SJSA1 (cell line): ENCODE data around the gene GRM1. TPM values are rescaled to one million over a fixed set of nuclear protein-coding genes. Genes with fewer than 3 reads are reported as not detected.

Experiments
- DNase-seq, 2 experiments: peaks; one replicate each; pipeline ENCODE4 v3.0.0-alpha.2; 2015 to 2020; ENCODE audit warnings: low spot score in 2 of 2, low read depth in 1 of 2
- H3K27ac ChIP-seq: fragments of 250-450 bp; sonication (Bioruptor Pico); 2 replicates; pipeline ENCODE4 v1.5.1; 2020; ENCODE audit warnings: mild to moderate bottlenecking, moderate library complexity
- H3K27me3 ChIP-seq: fragments of 250-450 bp; sonication (Bioruptor Pico); replicated peaks from 2 replicates; pipeline ENCODE4 v1.5.1; 2020; ENCODE audit warnings: mild to moderate bottlenecking, moderate library complexity
- H3K36me3 ChIP-seq: fragments of 250-450 bp; sonication (Bioruptor Pico); 2 replicates; pipeline ENCODE4 v1.5.1; 2020; ENCODE audit warnings: mild to moderate bottlenecking
- H3K4me1 ChIP-seq: fragments of 250-450 bp; sonication (Bioruptor Pico); replicated peaks from 2 replicates; pipeline ENCODE4 v1.6.1; 2021; ENCODE audit warnings: mild to moderate bottlenecking
- H3K4me3 ChIP-seq: fragments of 250-450 bp; sonication (Bioruptor Pico); 2 replicates; pipeline ENCODE4 v1.5.1; 2020; ENCODE audit warnings: mild to moderate bottlenecking
- H3K9me3 ChIP-seq: fragments of 250-450 bp; sonication (Bioruptor Pico); replicated peaks from 2 replicates; pipeline ENCODE4 v1.5.1; 2020; ENCODE audit warnings: mild to moderate bottlenecking
- total RNA-seq: library from RNA; depleted of rRNA; stranded (reverse); fragments of >200 nt; shearing (Covaris generic); gene quantifications from 2 replicates; pipeline ENCODE4 v1.2.3, GENCODE V29; 2014

Gene GRM1
- total RNA-seq, 1 experiment from 2014 or later: not detected

GRCh38 chr6:146113084-146113623 is 84.3 kb downstream of the GRM1 start:
- H3K4me1 ChIP-seq: no peaks in the 10 kb centered on the region
- no peak overlapping the region for H3K4me3 ChIP-seq
- no peaks in the 10 kb centered on the region for H3K9me3 ChIP-seq
- H3K27me3 ChIP-seq: no peaks in the 10 kb centered on the region
- H3K27ac ChIP-seq: no peak overlapping the region
- no peaks in the 10 kb centered on the region for H3K36me3 ChIP-seq
- no peak for DNase-seq

GRCh38 chr6:146123616-146124015 is 94.8 kb downstream of the GRM1 start:
- Histone ChIP-seq H3K36me3 (no peaks in the 10 kb centered on the region), H3K4me1 (no peaks in the 10 kb centered on the region), H3K4me3 (no peak overlapping the region), H3K9me3 (no peaks in the 10 kb centered on the region), H3K27me3 (no peaks in the 10 kb centered on the region), H3K27ac (no peak overlapping the region)
- DNase-seq: no peak

DNA sequence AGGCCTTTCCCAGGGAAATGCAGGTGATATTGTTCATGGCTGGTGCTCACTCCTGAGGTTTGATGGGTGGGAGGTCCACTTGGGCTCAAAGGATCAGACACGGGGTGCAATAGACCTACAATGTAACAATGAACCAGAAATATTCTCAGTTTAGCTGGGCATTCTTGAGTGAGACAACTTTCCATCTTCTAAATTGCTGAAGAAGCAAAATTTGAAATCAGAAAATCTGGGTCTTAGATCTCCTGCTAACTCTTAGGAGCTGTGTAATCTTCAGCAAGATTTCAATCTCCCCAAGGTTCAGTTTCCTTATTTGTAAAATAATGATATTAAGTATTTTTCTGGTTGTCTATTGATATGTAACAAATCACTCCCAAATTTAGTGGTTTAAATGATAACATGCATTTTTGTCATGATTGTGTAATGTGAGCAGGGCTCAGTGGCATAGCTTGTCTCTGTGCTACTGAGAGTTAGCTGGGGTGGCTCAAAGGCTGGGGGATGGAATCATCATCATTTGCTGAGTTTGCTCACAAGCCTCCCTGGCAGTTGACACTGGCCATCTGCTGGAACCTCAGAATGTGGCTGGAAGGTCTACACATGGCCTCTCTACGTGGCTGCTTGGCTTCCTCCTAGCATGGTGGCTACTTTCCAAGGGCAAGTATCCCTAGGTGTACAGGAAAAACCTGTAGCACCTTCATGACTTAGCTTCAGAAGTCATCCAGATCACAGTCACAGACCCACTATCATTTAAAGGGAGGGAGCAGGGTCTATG is 98.8 kb downstream of the GRM1 start:
- Histone ChIP-seq H3K27ac (no peak overlapping the region), H3K27me3 (no peaks in the 10 kb centered on the region), H3K36me3 (no peaks in the 10 kb centered on the region), H3K9me3 (no peaks in the 10 kb centered on the region), H3K4me1 (no peaks in the 10 kb centered on the region), H3K4me3 (no peak overlapping the region)
- no peak for DNase-seq

GRCh38 chr6:146133866-146134265 is 105.0 kb downstream of the GRM1 start:
- no peak for DNase-seq
- no peaks in the 10 kb centered on the region for H3K36me3 ChIP-seq
- H3K9me3 ChIP-seq: no peaks in the 10 kb centered on the region
- no peak overlapping the region for H3K4me3 ChIP-seq
- no peaks in the 10 kb centered on the region for H3K4me1 ChIP-seq
- peaks cover 7% of the 10 kb centered on the region; the same call in 1 of the 2 replicates for H3K27me3 ChIP-seq
- H3K27ac ChIP-seq: no peak overlapping the region

- Histone ChIP-seq H3K27ac (no peak overlapping the region), H3K4me3 (no peak overlapping the region), H3K27me3 (peaks cover 7% of the 10 kb centered on the region; the same call in 1 of the 2 replicates), H3K4me1 (no peaks in the 10 kb centered on the region), H3K9me3 (no peaks in the 10 kb centered on the region), H3K36me3 (no peaks in the 10 kb centered on the region)
- DNase-seq: no peak
Measured at GRCh38 chr6:146135167-146135566, 106.3 kb downstream of the GRM1 start.

DNA sequence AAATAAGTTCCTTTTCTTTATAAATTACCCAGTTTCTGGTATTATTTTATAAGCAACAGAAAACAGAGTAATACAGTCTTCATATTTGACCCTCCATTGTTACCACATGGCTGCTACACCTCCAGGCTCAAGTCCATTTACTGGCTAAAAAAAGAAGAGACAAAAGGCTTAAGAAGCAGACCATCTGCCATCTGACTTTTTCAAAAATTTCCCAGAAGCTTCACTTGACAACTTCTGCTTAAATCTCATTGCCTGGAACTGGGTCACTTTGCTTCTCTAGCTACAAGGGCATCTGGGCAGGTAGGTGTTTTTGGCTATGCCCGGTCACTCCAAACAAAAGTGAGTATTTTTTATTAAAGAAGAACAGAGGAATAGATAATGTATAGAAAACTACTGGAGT is 118.0 kb downstream of the GRM1 start:
- no peak overlapping the region for H3K27ac ChIP-seq
- no peak overlapping the region for H3K4me3 ChIP-seq
- no peaks in the 10 kb centered on the region for H3K36me3 ChIP-seq
- DNase-seq: no peak
- no peaks in the 10 kb centered on the region for H3K9me3 ChIP-seq
- H3K4me1 ChIP-seq: no peaks in the 10 kb centered on the region
- no peaks in the 10 kb centered on the region for H3K27me3 ChIP-seq

DNA sequence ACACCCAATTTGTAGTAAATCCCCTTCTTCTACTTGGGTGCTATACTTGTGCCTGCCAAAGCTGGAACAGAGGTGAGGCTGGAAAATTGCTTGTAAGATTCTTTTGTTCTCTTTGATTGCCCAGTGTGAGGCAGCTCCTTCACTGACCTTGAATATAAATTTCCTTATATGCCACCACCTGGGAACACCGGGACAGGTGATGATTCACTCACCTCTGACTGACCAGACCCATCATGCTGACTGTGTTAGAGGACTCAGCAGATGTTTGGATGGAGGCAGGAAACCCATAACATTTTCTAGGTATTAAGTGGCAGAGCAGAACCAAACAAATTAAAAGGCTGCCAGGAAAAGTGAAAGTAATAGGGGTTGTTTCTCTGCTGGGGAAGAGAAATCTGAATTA is 120.9 kb downstream of the GRM1 start:
- no peak overlapping the region for H3K27ac ChIP-seq
- no peaks in the 10 kb centered on the region for H3K36me3 ChIP-seq
- no peak for DNase-seq
- no peaks in the 10 kb centered on the region for H3K4me1 ChIP-seq
- no peaks in the 10 kb centered on the region for H3K27me3 ChIP-seq
- no peak overlapping the region for H3K4me3 ChIP-seq
- H3K9me3 ChIP-seq: no peaks in the 10 kb centered on the region

GRCh38 chr6:146153040-146153758 is 124.3 kb downstream of the GRM1 start:
- H3K4me1 ChIP-seq: no peaks in the 10 kb centered on the region
- no peaks in the 10 kb centered on the region for H3K9me3 ChIP-seq
- no peak for DNase-seq
- no peaks in the 10 kb centered on the region for H3K36me3 ChIP-seq
- H3K27ac ChIP-seq: no peak overlapping the region
- H3K4me3 ChIP-seq: no peak overlapping the region
- no peaks in the 10 kb centered on the region for H3K27me3 ChIP-seq

DNA sequence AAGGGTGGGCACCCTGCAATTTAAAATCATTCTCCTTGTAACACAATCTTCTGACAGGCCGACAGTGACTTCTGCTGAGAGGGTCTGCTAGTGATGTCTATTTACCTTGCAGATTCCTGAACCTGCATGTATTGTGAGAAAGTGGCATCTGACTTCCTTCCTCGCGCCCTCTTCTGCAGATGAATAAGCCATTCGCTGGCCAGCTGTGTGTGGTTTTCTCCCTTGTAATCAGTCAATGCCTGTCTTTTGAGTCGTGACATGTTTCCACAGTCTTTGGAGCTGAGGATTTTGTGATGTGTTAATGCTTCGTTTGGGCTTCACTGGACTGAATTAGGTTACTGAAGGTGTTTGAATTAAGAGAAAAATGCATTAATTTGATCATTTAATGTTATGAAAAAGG is 125.3 kb downstream of the GRM1 start:
- Histone ChIP-seq H3K9me3 (no peaks in the 10 kb centered on the region), H3K4me1 (no peaks in the 10 kb centered on the region), H3K4me3 (no peak overlapping the region), H3K27me3 (no peaks in the 10 kb centered on the region), H3K27ac (no peak overlapping the region), H3K36me3 (no peaks in the 10 kb centered on the region)
- DNase-seq: no peak

GRCh38 chr6:146161664-146162063 is 132.8 kb downstream of the GRM1 start:
- Histone ChIP-seq H3K4me1 (no peaks in the 10 kb centered on the region), H3K36me3 (no peaks in the 10 kb centered on the region), H3K4me3 (no peak overlapping the region), H3K9me3 (no peaks in the 10 kb centered on the region), H3K27ac (no peak overlapping the region), H3K27me3 (no peaks in the 10 kb centered on the region; the same call in 1 of the 2 replicates)
- DNase-seq: no peak

- Histone ChIP-seq H3K4me1 (no peaks in the 10 kb centered on the region), H3K27me3 (no peaks in the 10 kb centered on the region; the same call in 1 of the 2 replicates), H3K36me3 (no peaks in the 10 kb centered on the region), H3K4me3 (no peak overlapping the region), H3K27ac (no peak overlapping the region), H3K9me3 (no peaks in the 10 kb centered on the region)
- DNase-seq: no peak
Measured at GRCh38 chr6:146169872-146170271, 141.0 kb downstream of the GRM1 start.

DNA sequence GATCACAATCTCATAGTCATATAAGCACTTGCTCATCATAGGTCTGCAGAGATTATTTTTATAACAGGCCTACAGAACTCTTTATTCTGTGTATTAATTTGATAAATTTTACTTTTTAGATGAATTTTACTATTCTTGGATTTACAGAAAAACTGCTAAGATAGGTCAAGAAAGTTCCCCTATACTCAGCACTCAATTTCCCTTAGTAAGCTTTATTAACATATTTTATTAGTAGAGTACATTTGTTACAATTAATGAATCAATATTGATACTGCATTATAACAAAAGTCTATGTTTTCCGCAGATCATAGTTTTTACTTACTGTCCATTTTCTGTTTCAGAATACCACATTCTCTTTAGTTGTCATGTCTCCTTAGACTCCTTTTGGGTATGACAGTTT is 148.9 kb downstream of the GRM1 start:
- Histone ChIP-seq H3K4me1 (no peaks in the 10 kb centered on the region), H3K36me3 (no peaks in the 10 kb centered on the region), H3K9me3 (no peaks in the 10 kb centered on the region), H3K27me3 (no peaks in the 10 kb centered on the region), H3K4me3 (no peak overlapping the region), H3K27ac (no peak overlapping the region)
- DNase-seq: no peak

DNA sequence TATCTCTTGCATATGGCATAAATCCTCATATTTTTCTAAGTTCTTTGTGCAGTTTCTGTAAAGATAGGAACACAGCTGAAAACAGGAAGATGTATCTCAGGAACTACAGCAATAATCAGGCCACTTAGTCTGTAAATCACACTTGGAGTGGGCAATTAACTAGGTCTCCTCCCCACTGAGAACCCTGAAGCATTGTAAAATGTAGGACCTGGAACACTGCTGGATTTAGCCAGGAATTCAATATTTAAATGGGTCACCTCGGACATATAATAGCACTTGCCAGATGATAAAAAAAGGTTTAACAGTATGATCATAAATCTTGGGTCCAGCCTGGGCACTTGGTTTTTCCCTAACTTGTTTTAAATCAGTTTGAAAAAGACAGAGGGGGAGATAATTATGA is 155.0 kb downstream of the GRM1 start:
- no peaks in the 10 kb centered on the region for H3K36me3 ChIP-seq
- H3K4me3 ChIP-seq: no peak overlapping the region
- DNase-seq: no peak
- no peaks in the 10 kb centered on the region for H3K9me3 ChIP-seq
- H3K27me3 ChIP-seq: no peaks in the 10 kb centered on the region; the same call in 1 of the 2 replicates
- H3K27ac ChIP-seq: no peak overlapping the region
- no peaks in the 10 kb centered on the region for H3K4me1 ChIP-seq

GRCh38 chr6:146184701-146185100 is 155.8 kb downstream of the GRM1 start:
- Histone ChIP-seq H3K4me1 (no peaks in the 10 kb centered on the region), H3K27me3 (no peaks in the 10 kb centered on the region; the same call in 1 of the 2 replicates), H3K27ac (no peak overlapping the region), H3K36me3 (no peaks in the 10 kb centered on the region), H3K4me3 (no peak overlapping the region), H3K9me3 (no peaks in the 10 kb centered on the region)
- no peak for DNase-seq
